GM21447 (cell line): ENCODE data around the gene PACRG.

Experiments used
- ATAC-seq: cut with Tn5 transposase; IDR thresholded peaks from one replicate; pipeline ENCODE4 v1.9.1; 2021; ENCODE audit not compliant: unreplicated experiment

Gene PACRG

GRCh38 chr6:162773996-162774395 is 46.2 kb downstream of the PACRG start:
- ATAC-seq: no peak

DNA sequence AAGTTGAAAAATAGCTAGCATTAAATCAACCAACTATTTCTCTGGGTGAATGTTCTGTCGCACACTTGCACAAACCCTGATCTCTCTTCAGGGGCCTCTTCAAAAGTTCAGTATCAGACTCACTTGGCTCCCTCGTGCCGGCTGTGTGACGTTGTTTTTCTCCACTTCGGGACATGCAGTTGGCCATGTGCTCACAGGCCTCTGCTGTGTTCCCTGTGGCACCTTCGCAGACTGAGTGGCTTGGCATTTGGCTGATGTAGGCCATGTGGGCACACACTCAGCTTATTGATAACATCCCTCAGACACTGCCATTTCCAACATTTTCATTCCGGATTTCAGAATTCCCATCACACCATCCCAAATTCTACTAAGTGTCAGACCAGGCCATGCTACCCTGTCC is 49.3 kb downstream of the PACRG start:
- no peak for ATAC-seq

- ATAC-seq: no peak
Observed at GRCh38 chr6:162778603-162779002, 50.8 kb downstream of the PACRG start.

GRCh38 chr6:162785632-162786242 is 58.0 kb downstream of the PACRG start:
- no peak for ATAC-seq

DNA sequence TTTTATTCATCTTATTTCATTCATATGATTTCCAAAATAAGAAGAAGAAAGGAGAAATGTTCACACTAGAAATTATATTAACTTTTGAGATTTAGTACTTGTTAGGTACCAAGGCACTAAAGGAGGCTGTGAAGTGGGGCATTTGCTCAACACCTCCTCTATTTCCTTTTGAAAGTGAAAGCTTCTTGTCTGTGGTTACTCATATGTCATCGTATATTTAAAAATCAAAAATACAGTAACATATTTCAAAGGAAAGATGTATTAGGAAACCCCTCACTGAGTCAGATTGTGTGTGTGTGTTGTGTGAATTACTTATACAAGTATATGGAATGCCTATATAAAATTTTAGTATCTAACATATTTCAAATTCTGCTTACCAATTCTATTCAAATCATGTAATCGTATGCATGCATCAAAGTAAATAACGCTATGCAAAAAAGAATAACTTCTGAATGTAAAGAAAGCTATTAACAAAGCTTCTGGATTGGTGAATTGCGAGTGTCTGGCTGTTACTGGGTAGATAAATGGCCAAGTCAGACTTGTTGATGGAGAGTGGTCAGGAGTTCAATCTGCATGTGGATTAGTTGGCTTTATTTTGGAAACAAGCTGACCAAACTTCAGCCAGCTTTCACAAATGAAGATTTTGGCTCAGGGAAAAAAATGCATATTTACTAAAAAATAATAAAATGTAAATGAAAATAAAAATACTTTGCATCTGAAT is 70.9 kb downstream of the PACRG start:
- ATAC-seq: no peak

DNA sequence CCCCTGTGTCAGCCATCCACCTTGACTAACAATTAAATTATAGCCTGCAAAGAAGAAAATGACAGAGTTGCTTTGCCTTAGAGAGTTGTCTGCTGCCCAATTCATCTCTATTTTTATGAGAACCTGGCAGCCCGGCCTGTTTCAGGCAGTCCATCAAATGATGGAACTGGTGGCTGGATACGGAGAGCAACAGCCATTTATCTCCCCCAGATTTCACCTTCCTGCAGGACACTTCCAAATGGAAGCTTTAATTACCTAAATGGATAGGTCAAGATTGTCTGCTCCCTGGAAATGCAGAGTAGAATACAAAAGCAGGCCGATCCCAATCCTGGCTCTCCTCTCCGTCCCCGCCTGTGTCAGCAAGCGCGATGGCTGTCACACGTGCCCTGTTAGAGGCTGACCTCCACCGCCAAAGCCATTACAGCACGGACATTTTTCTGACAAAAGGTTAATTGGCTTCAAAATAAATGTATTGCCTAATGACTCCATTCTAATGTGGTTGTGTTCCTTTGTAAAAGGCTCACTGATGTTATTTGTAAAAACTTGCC is 86.7 kb downstream of the PACRG start:
- no peak for ATAC-seq

DNA sequence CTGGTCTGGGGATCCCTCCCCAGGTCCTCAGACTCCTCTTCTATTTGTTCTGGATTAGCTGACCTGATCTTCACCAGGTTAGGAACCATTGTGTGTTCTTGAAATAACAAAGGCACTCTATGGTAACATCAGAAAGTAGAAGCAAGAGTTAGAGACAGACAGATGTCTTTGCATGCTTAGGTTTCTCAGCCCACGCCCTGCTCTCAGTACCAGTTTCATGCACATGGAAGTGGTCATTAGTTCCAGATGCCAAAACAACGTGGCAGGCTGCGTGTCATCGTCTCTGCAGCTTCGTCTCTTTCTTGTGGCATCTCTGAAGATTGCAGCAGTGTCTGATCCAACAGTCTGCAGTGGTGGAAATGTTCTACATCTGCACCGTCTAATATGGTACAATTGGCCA is 89.4 kb downstream of the PACRG start:
- ATAC-seq: no peak

DNA sequence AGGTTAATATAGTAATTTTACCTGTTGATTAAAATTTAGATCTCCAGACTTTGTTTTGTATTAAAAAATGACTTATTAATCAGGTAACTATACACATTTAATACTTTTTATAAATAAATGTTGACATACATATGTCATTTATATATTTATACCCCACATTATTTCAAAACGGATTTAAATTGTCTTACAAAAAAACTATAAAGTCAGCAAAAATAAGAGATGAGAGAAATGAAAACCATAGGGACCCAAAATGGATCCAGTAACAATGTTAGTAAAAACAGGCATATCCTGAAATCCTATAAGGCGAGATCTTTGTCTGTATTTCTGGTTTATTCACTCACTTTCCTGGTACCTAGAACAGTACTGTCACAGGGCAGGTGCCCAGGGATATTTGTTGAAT is 91.5 kb downstream of the PACRG start:
- ATAC-seq: no peak

GRCh38 chr6:162821102-162821501 is 93.3 kb downstream of the PACRG start:
- ATAC-seq: no peak

DNA sequence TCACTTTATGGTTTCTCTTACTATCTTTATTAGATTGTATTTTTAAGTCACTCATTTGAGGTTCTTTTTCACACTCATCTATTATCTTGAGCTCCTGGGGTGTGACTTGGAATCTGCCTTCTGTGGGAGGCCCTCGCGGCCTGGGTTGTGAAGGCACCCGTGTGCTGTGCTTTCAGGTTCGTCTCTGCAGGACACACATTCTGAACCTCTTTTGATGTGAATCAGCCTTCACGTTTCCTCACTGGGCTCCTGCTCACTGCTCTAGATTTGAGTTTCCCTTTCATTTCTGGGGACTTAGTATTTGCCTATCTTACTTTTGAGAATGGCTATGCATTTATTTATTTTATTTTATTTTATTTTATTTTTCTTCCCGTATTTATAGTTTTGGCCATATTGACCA is 97.8 kb downstream of the PACRG start:
- peak; percentile 71 for ATAC-seq

DNA sequence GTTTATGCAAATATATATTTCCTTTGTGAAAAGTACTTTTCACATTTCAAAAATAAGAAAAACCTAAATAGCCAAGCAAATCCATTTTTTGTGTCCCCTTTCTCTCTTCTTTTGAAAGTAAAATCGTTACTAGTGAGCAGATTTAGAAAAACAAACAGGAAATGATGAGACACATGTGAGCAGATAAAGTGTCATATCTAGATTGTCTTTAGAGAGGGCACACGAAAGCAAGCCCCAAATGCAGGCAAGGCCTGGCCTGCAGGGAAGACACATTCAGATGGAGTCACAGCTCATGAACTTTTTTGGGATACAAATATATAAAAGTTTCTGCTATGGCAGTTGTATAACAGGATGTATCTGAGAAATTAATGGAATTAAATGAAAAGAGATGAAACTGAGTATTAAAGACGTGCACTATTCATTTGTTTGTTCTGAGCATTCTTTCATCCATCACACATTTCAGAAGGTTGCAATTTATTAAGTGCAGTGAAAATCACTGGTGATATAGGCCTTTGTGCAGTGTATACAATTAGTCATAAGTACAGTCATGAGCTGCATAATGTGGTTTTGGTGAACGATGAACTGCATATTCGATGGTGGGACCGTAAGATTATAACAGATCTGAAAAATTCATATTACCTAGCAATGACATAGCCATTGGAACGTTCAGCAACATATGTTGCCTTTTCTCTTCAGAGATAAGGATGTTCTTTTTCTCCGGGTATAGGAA is 101.4 kb downstream of the PACRG start:
- no peak for ATAC-seq

DNA sequence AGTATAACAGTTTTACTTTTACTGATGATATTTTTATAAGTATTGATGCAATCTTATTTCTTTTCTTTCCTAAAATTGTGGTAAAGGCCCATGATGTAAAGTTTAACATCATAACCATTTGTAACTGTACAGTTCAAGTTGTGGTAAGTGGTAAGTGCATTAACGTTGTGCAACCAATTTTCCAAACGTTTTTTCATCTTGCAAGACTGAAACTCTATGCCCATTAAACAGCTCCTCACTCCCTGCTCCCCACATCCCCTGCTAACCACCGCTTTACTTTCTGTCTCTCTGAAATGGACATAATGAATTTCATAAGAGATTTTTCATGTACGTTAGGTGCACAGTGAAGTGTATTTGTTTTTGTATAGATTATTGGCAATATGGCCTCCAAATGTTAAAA is 106.0 kb downstream of the PACRG start:
- ATAC-seq: no peak

DNA sequence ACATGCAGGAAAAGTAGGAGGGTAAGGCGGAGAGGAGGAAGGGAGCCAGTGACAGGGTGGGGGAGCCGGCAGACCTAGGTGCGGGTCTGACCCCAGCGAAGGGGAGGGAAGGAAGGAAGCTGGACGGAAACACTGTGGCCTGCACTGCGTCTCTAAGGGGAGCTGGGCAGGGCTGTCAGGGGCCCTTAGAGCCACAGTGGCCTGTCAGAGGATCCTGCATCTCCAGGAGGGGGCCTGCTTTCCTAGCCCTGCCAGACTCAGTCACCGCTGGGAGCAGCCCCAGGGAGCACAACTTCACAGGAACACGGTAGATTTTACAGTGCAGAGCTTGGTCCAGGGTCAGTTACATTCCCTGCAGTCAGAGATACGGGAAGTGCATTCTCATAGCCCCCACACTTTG is 118.2 kb downstream of the PACRG start:
- ATAC-seq: no peak

GRCh38 chr6:162846723-162847122 is 118.9 kb downstream of the PACRG start:
- ATAC-seq: no peak

- no peak for ATAC-seq
Observed at GRCh38 chr6:162849269-162849668, 121.5 kb downstream of the PACRG start.

DNA sequence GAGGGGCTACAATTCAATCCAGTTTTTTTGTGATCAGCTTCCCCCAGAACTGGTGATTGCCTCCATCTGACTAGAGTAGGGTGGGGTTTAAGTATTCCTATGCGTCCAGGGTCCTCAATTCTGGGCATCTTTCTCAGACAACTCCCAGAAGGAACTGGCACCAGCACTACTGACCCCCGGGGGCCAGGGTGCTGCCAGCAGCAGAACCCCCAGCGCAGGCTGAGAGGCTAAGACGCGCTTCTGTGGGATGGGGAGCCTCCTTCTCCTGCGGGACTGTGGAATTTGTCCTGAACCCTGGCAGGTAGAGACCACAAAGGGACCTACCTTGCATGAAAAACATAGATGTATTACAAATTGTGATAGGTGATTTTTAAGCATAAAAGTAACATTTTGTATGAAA is 124.4 kb downstream of the PACRG start:
- ATAC-seq: no peak

- no peak for ATAC-seq
Observed at GRCh38 chr6:162852840-162853577, 125.2 kb downstream of the PACRG start.

- no peak for ATAC-seq
Observed at GRCh38 chr6:162854228-162854627, 126.5 kb downstream of the PACRG start.

DNA sequence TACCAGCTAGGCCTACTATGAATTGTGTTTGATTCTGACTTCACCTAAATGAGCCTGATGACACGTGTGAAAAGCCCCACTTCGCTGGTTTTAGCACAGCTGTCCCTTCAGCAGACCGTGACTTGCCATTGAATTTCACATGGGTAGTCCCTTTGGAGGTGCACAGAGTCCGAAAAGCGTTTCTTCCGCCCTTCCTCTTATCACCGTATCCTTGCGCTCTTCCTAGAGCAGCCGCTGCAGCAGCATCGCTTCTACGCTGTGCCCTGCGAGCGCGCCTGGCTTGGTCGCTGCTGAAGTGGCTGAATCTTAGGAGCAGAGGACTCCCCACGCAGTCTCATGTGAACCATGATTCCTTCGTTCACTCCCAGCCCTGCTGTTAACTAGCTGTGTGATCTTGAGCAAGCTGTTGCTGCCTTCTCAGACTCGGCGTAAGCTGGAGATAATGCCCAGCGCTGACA is 127.0 kb downstream of the PACRG start:
- ATAC-seq: no peak

DNA sequence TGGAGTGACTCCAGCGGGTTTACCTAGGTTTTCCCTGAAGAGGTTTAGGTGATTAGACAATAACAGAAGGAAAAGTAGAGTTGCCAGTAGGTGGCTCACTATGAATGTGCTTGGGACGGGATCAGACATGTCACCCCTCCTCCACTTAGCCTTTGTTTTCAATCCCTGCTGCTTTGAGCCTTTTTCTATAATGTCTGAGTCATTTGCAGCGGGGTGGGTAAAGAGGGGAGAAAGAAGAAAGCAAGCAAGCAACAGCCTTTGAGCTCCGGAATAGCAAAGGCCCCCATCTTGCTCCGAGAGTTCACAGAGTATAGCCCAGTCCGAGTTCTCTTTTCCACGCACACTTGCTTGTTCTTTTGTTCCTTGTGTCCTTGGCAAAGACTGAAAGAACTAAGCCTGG is 129.1 kb downstream of the PACRG start:
- ATAC-seq: no peak

GRCh38 chr6:162857326-162857725 is 129.6 kb downstream of the PACRG start:
- ATAC-seq: no peak
